Thyroid gland (tissue), 4 donors: ENCODE measurements around the gene FBLN1.

Experiments used
- CTCF ChIP-seq, 6 experiments: fragments of 200-600 bp in 3 of 6; fragments of 450-650 bp in 3 of 6; sonication (generic) in 3 of 6; IDR thresholded peaks; one replicate each; pipeline ENCODE4 v1.5.1; 2016 to 2019; ENCODE audit warnings: antibody characterized with exemption in 6 of 6, mild to moderate bottlenecking in 2 of 6, inconsistent platforms in 1 of 6, moderate library complexity in 1 of 6
- POLR2A ChIP-seq, 2 donors: fragments of 450-650 bp; IDR thresholded peaks; one replicate each; pipeline ENCODE4 v1.6.1; 2017; ENCODE audit warnings: antibody characterized with exemption in 2 of 2, mild to moderate bottlenecking in 2 of 2, moderate library complexity in 1 of 2

- TF ChIP-seq CTCF (IDR thresholded peaks at IDR 0.05) (no peak), POLR2A (IDR thresholded peaks at IDR 0.05) (no peak)
Measured at GRCh38 chr22:45617948-45618347, 115.3 kb downstream of the FBLN1 start.
